A549 (cell line): ENCODE results near the gene RABAC1. TPM values are rescaled to one million over a fixed set of nuclear protein-coding genes. Genes with fewer than 3 reads are reported as not detected.

ENCODE experiments used
- ATAC-seq, 2 experiments: fragments of 200-7000 bp in 1 of 2; fragments of >200 bp in 1 of 2; cut with Nextera tagmentation in 1 of 2; cut with Tn5 transposase in 1 of 2; 3 replicates each; pipeline versions ENCODE4 v1.8.0 to v1.9.1; 2018 to 2020; ENCODE audit warnings: mild to moderate bottlenecking in 1 of 2, moderate library complexity in 1 of 2
- CTCF ChIA-PET: fragments of 300-600 bp; sonication (Branson Sonifier 250); formaldehyde crosslinking; extraction: SDS; loops from one replicate; lab custom pipeline; 2021; ENCODE audit warnings: antibody characterized with exemption, inconsistent platforms; lab: Yijun Ruan, JAX
- POLR2A ChIA-PET: fragments of 350-600 bp; formaldehyde crosslinking; extraction: SDS; loops from one replicate; lab custom pipeline; 2021; ENCODE audit warnings: antibody characterized with exemption, inconsistent platforms; lab: Yijun Ruan, JAX
- DNase-seq, 2 experiments: peaks; one replicate each; pipeline versions ENCODE4 v3.0.0 to v3.0.0-alpha.2; 2011 to 2016; ENCODE audit warnings: low read depth in 1 of 2, low spot score in 1 of 2
- FAIRE-seq: peaks from 2 replicates; lab custom pipeline; 2011; peaks lifted over from hg19 to GRCh38; lab: Jason Lieb, UNC
- H3K27ac ChIP-seq, 2 experiments: fragments of >200 bp; sonication (Bioruptor Twin); formaldehyde crosslinking; 3 replicates each; pipeline ENCODE4 v1.5.1; 2016 to 2017
- H3K4me1 ChIP-seq: fragments of >200 bp; sonication (Bioruptor Twin); formaldehyde crosslinking; 3 replicates; pipeline ENCODE4 v1.6.1; 2016
- H3K4me2 ChIP-seq: fragments of >200 bp; sonication (Bioruptor Twin); formaldehyde crosslinking; 3 replicates; pipeline ENCODE4 v1.6.1; 2016
- H3K4me3 ChIP-seq: fragments of >200 bp; sonication (Bioruptor Twin); formaldehyde crosslinking; 3 replicates; pipeline ENCODE4 v1.5.1; 2016
- H3K9me3 ChIP-seq: fragments of >200 bp; sonication (Bioruptor Twin); formaldehyde crosslinking; 3 replicates; pipeline ENCODE4 v1.6.1; 2016
- BCL3 ChIP-seq: fragments of >200 bp; sonication (Bioruptor Twin); formaldehyde crosslinking; IDR thresholded peaks from 3 replicates; pipeline ENCODE4 v1.6.1; 2016
- BHLHE40 ChIP-seq: IDR thresholded peaks from 2 replicates; pipeline ENCODE4 v1.6.1; 2012; ENCODE audit warnings: low read depth, low read length, inconsistent platforms
- CEBPB ChIP-seq, 2 experiments: fragments of >200 bp in 1 of 2; sonication (Bioruptor Twin) in 1 of 2; formaldehyde crosslinking in 1 of 2; IDR thresholded peaks; 2 replicates each; pipeline ENCODE4 v1.6.1; 2012 to 2016
- CHD4 ChIP-seq: fragments of 200-600 bp; sonication (generic); IDR thresholded peaks from 2 replicates; pipeline ENCODE4 v1.6.1; 2016; ENCODE audit warnings: antibody characterized with exemption, mild to moderate bottlenecking, borderline replicate concordance
- CTCF ChIP-seq: fragments of >200 bp; sonication (Bioruptor Twin); formaldehyde crosslinking; IDR thresholded peaks from 3 replicates; pipeline ENCODE4 v1.5.1; 2016
- E2F6 ChIP-seq: IDR thresholded peaks from 2 replicates; pipeline ENCODE4 v1.6.1; 2012; ENCODE audit warnings: low read depth, borderline replicate concordance
- EHF ChIP-seq: fragments of 250-450 bp; sonication (Bioruptor Pico); IDR thresholded peaks from 2 replicates; pipeline ENCODE4 v1.5.0; 2020; ENCODE audit warnings: mild to moderate bottlenecking
- FOSL2 ChIP-seq, 2 experiments: fragments of 450-650 bp in 1 of 2; fragments of >200 bp in 1 of 2; sonication (Bioruptor Twin) in 1 of 2; formaldehyde crosslinking; IDR thresholded peaks; 2 replicates each; pipeline versions ENCODE4 v1.5.0 to v1.6.1; 2016 to 2020; ENCODE audit warnings: mild to moderate bottlenecking in 1 of 2, moderate library complexity in 1 of 2
- FOXS1 ChIP-seq: fragments of 250-450 bp; sonication (Bioruptor Pico); IDR thresholded peaks from 2 replicates; pipeline ENCODE4 v1.5.0; 2020; ENCODE audit warnings: mild to moderate bottlenecking, moderate library complexity
- GATA3 ChIP-seq: IDR thresholded peaks from 2 replicates; pipeline ENCODE4 v1.6.1; 2012; ENCODE audit warnings: borderline replicate concordance
- HMGXB4 ChIP-seq: fragments of 250-450 bp; sonication (Bioruptor Pico); IDR thresholded peaks from 2 replicates; pipeline ENCODE4 v1.5.0; 2021; ENCODE audit warnings: mild to moderate bottlenecking, moderate library complexity, borderline replicate concordance
- HOXB13 ChIP-seq: fragments of 250-450 bp; sonication (Bioruptor Pico); IDR thresholded peaks from 2 replicates; pipeline ENCODE4 v1.5.0; 2020; ENCODE audit warnings: low read depth, mild to moderate bottlenecking, moderate library complexity
- JUN ChIP-seq, 2 experiments: fragments of >200 bp; sonication (Bioruptor Twin); formaldehyde crosslinking; IDR thresholded peaks; 2 replicates in 1 of 2; 3 replicates in 1 of 2; pipeline ENCODE4 v1.6.1; 2016 to 2017
- KDM5A ChIP-seq: fragments of 200-600 bp; sonication (generic); IDR thresholded peaks from 2 replicates; pipeline ENCODE4 v1.6.1; 2016; ENCODE audit warnings: antibody characterized with exemption, mild to moderate bottlenecking
- MAZ ChIP-seq: fragments of 150-350 bp; IDR thresholded peaks from 2 replicates; pipeline ENCODE4 v1.6.1; 2014; ENCODE audit warnings: antibody characterized with exemption, low read depth, low read length, borderline replicate concordance
- MYC ChIP-seq: IDR thresholded peaks from 2 replicates; pipeline ENCODE4 v1.6.1; 2012; ENCODE audit warnings: mild to moderate bottlenecking, inconsistent platforms, low read length, improper control_type of control experiment, borderline replicate concordance
- NFE2L2 ChIP-seq: fragments of 150-350 bp; conservative IDR thresholded peaks from 2 replicates; pipeline ENCODE4 v1.6.1; 2014; ENCODE audit warnings: low read length
- NPAS2 ChIP-seq: fragments of 250-450 bp; sonication (Bioruptor Pico); IDR thresholded peaks from 2 replicates; pipeline ENCODE4 v1.8.0; 2022; ENCODE audit warnings: mild to moderate bottlenecking, moderate library complexity, borderline replicate concordance
- PBX3 ChIP-seq: IDR thresholded peaks from 2 replicates; pipeline ENCODE4 v1.6.1; 2012
- PHF8 ChIP-seq: fragments of 200-600 bp; sonication (generic); IDR thresholded peaks from 2 replicates; pipeline ENCODE4 v1.6.1; 2016; ENCODE audit warnings: low read depth, mild to moderate bottlenecking, antibody characterized with exemption, moderate library complexity, borderline replicate concordance
- POLR2A ChIP-seq: IDR thresholded peaks from 2 replicates; pipeline ENCODE4 v1.6.1; 2012; ENCODE audit warnings: mild to moderate bottlenecking, low read length
- POLR2AphosphoS2 ChIP-seq: conservative IDR thresholded peaks from 2 replicates; pipeline ENCODE4 v1.6.1; 2012; ENCODE audit warnings: low read length, improper control_type of control experiment, inconsistent platforms
- RAD21 ChIP-seq, 2 experiments: fragments of >200 bp in 1 of 2; sonication (Bioruptor Twin) in 1 of 2; formaldehyde crosslinking in 1 of 2; IDR thresholded peaks in 1 of 2; conservative IDR thresholded peaks in 1 of 2; 2 replicates in 1 of 2; 3 replicates in 1 of 2; pipeline ENCODE4 v1.6.1; 2012 to 2018; ENCODE audit warnings: inconsistent platforms in 1 of 2
- RCOR1 ChIP-seq: fragments of 150-350 bp; IDR thresholded peaks from 2 replicates; pipeline ENCODE4 v1.6.1; 2014; ENCODE audit warnings: antibody characterized with exemption, low read length, low read depth
- RFX5 ChIP-seq: fragments of 450-650 bp; IDR thresholded peaks from 2 replicates; pipeline ENCODE4 v1.7.1; 2014; ENCODE audit warnings: antibody characterized with exemption, mild to moderate bottlenecking, moderate library complexity
- RNF2 ChIP-seq: fragments of 200-600 bp; sonication (generic); IDR thresholded peaks from 2 replicates; pipeline ENCODE4 v1.6.1; 2016; ENCODE audit warnings: low read depth, mild to moderate bottlenecking, antibody characterized with exemption, moderate library complexity, borderline replicate concordance
- TP53 ChIP-seq: fragments of 250-450 bp; sonication (Bioruptor Pico); IDR thresholded peaks from 2 replicates; pipeline ENCODE4 v1.5.0; 2021; ENCODE audit warnings: mild to moderate bottlenecking, moderate library complexity
- USF2 ChIP-seq: fragments of 450-650 bp; IDR thresholded peaks from 2 replicates; pipeline ENCODE4 v1.6.1; 2014; ENCODE audit warnings: antibody characterized with exemption
- WGBS: methylation state at CpG from one replicate; pipeline ENCODE4 v1.1.6; 2017; ENCODE audit errors: missing lambda C conversion rate; 5-methylcytosine and 5-hydroxymethylcytosine counted together
- polyA minus RNA-seq: library from RNA; depleted of rRNA, polyadenylated mRNA; stranded (reverse); fragments of >200 nt; gene quantifications from 2 replicates; pipeline ENCODE4 v1.2.3, GENCODE V29; 2011; rRNA and poly(A)+ RNA removed
- polyA plus RNA-seq, 4 experiments: library from polyadenylated mRNA; depleted of rRNA in 3 of 4; stranded (reverse); fragments of >200 nt; fragmentation: RNase III in 1 of 4; extraction: RNeasy Plus Mini Kit Qiagen cat#74134 plus additional on column Dnase treatment in 1 of 4; gene quantifications; 2 replicates in 3 of 4; 3 replicates in 1 of 4; pipeline ENCODE4 v1.2.3, GENCODE V29; 2011 to 2017

RABAC1 gene
- polyA plus RNA-seq (2011; rRNA removed) (117 and 137 TPM in 2 replicates), polyA plus RNA-seq (2017; fragmentation: RNase III; extraction: RNeasy Plus Mini Kit Qiagen cat#74134 plus additional on column Dnase treatment) (199 to 247 TPM (median 246 TPM) in 3 replicates), polyA minus RNA-seq (73.2 and 77.6 TPM in 2 replicates)
- 315 and 361 TPM in 2 replicates for polyA plus RNA-seq (2012; cell fraction: cytosol; rRNA removed)
- polyA plus RNA-seq (2012; cell fraction: nucleus; rRNA removed), result 405 and 426 TPM in 2 replicates

- peak; percentile 99 for FAIRE-seq
- Histone ChIP-seq H3K27ac (peak within 1 kb of the TSS; percentile 80 to 87), H3K4me1 (peaks cover 13% of the 10 kb centered on the region), H3K9me3 (no peaks in the 10 kb centered on the region), H3K4me2 (peak within 1 kb of the TSS; percentile 82), H3K4me3 (peak within 1 kb of the TSS; percentile 76)
- peak; percentile 97 to 100 for DNase-seq
- ATAC-seq, result peak; percentile 78 to 90
- ChIA-PET CTCF (interaction anchor here (0.6 to 4.3 kb wide), 21 partner anchors 9 to 207 kb away, joined by 3 to 87 read pairs (median 8); partner anchors contain the start of genes CD79A, ERFL and RPS19), POLR2A (interaction anchor here (0.6 to 4.0 kb wide), 9 partner anchors 34 to 117 kb away, joined by 3 to 34 read pairs (median 4); partner anchors contain the start of genes ATP1A3, RPS19 and ZNF574)
- WGBS, result 6% methylated on average over 41 of the region's 46 CpGs
- TF ChIP-seq MAZ (0 out of 2 replicates have a peak, but pooled peaks have one; percentile 45), CHD4 (0 out of 2 replicates have a peak, but pooled peaks have one; percentile 58), TP53 (CRISPR knock-in tag) (0 out of 2 replicates have a peak, but pooled peaks have one; percentile 45), CTCF (peak; percentile 54), RCOR1 (no peak), POLR2A (peak; percentile 70), EHF (no peak), E2F6 (peak; percentile 23; the same call in 1 of the 2 replicates), BCL3 (peak; percentile 74; the same call in 1 of the 3 replicates), POLR2AphosphoS2 (no peak), USF2 (no peak; the same call in 1 of the 2 replicates), RAD21 (conservative IDR thresholded peaks at IDR 0.05 in 1 of 2, IDR thresholded peaks at IDR 0.05 in 1 of 2) (peak in 1 of 2 experiments; percentile 35; a peak in 1 of 5 replicates), RFX5 (no peak), GATA3 (0 out of 2 replicates have a peak, but pooled peaks have one; percentile 26), JUN (IDR thresholded peaks at IDR 0.05) (peak; percentile 34 to 67; a peak in 2 of 5 replicates), MYC (peak; percentile 73; the same call in 1 of the 2 replicates), NFE2L2 (0 out of 2 replicates have a peak, but pooled peaks have one; percentile 4), HOXB13 (CRISPR knock-in tag) (0 out of 2 replicates have a peak, but pooled peaks have one; percentile 43), PBX3 (peak; percentile 49; the same call in 1 of the 2 replicates), NPAS2 (CRISPR knock-in tag) (no peak), HMGXB4 (peak; percentile 65; the same call in 1 of the 2 replicates), BHLHE40 (peak; percentile 64; the same call in 1 of the 2 replicates), CEBPB (IDR thresholded peaks at IDR 0.05) (peak in 1 of 2 experiments; percentile 10; a peak in 1 of 4 replicates), KDM5A (no peak), RNF2 (no peak), PHF8 (peak; percentile 62; the same call in 1 of the 2 replicates), FOXS1 (CRISPR knock-in tag) (no peak), FOSL2 (IDR thresholded peaks at IDR 0.05) (no peak), FOSL2 (CRISPR knock-in tag; IDR thresholded peaks at IDR 0.05) (peak; percentile 76)
These were observed at the start of gene RABAC1 for GRCh38 chr19:41959056-41960053. Gene RABAC1 (minus strand): TSS chr19:41959321. CDS start chr19:41959292, 29 bp downstream.
